ENCODE measurements around the gene GABRA5.

Gene GABRA5

GRCh38 chr15:26974120-26974780 lies 107.4 kb downstream of the GABRA5 start:
- Histone ChIP-seq H3K4me3 (ENCODE audit: insufficient read depth in 1 of 2, low read depth in 1 of 2, low read length in 2 of 2) (no peak overlapping the region), H3K27me3 (ENCODE audit: control insufficient read depth in 1 of 2, insufficient read depth in 1 of 2, low read length in 2 of 2) (peaks cover 25 to 27% of the 10 kb centered on the region in 2 experiments), H2BK15ac (ENCODE audit: low read depth, poor library complexity, severe bottlenecking) (no peak overlapping the region), H4K91ac (ENCODE audit: low read length) (no peak overlapping the region), H2BK12ac (ENCODE audit: low read length in 2 of 2) (no peak overlapping the region), H4K8ac (ENCODE audit: low read length) (no peak overlapping the region), H3K14ac (ENCODE audit: low read length in 2 of 2) (no peak overlapping the region), H3K79me1 (replicated peaks; ENCODE audit: low read length, poor library complexity, severe bottlenecking) (no peaks in the 10 kb centered on the region), H2BK120ac (ENCODE audit: low read depth, low read length) (no peak overlapping the region), H3K36me3 (ENCODE audit: control insufficient read depth in 1 of 2, insufficient read depth in 2 of 2, low read depth in 1 of 2, low read length in 2 of 2) (no peaks in the 10 kb centered on the region), H3K9ac (ENCODE audit: low read length) (no peak overlapping the region), H3K23ac (ENCODE audit: low read length in 2 of 2) (no peak overlapping the region), H3K4ac (ENCODE audit: low read depth in 1 of 2, low read length in 2 of 2) (no peak overlapping the region), H2AFZ (ENCODE audit: low read depth, low read length) (no peak overlapping the region), H3K27ac (ENCODE audit: low read length, poor library complexity, severe bottlenecking) (no peak overlapping the region), H3K18ac (ENCODE audit: low read depth in 1 of 2, low read length in 2 of 2) (no peak overlapping the region), H2BK5ac (ENCODE audit: low read depth, low read length, poor library complexity, severe bottlenecking) (no peak overlapping the region), H3K9me3 (ENCODE audit: control insufficient read depth, low read length) (no peaks in the 10 kb centered on the region), H3K4me1 (ENCODE audit: control insufficient read depth, insufficient read depth, low read depth, low read length) (peaks cover 7% of the 10 kb centered on the region), H3K4me2 (ENCODE audit: low read length, poor library complexity, severe bottlenecking) (no peak overlapping the region), H2AK5ac (ENCODE audit: low read length, severe bottlenecking) (no peak overlapping the region)
- no peak for DNase-seq
- 50% methylated on average over 7 of the region's 9 CpGs for WGBS

DNA sequence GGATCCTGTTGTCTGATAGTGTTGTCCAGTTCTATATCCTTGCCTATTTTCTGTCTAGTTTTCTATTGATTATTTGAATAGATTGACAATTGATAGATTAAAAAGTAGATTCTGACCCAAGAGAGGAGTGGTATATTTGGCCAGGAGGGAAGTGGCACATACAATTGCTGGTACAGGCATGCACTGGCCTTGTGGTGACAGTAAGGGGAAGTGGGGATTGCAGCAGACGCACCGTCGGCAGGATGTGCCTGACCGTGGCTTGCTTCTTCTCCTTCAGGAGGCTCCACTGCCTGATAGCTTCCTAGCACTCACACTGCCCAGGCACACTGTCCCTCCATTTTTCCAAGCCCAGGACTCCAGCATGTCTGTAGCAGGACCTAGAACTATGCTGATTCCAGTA lies 114.6 kb downstream of the GABRA5 start:
- H4K8ac ChIP-seq (ENCODE audit: low read length), result no peak overlapping the region
- no peak overlapping the region for H3K18ac ChIP-seq (ENCODE audit: low read depth in 1 of 2, low read length in 2 of 2)
- H2AK5ac ChIP-seq (ENCODE audit: low read length, severe bottlenecking), result no peak overlapping the region
- H2BK5ac ChIP-seq (ENCODE audit: low read depth, low read length, poor library complexity, severe bottlenecking), result no peak overlapping the region
- H3K27me3 ChIP-seq (ENCODE audit: control insufficient read depth in 1 of 2, insufficient read depth in 1 of 2, low read length in 2 of 2), result no peaks in the 10 kb centered on the region
- no peak overlapping the region for H3K14ac ChIP-seq (ENCODE audit: low read length in 2 of 2)
- H3K4me2 ChIP-seq (ENCODE audit: low read length, poor library complexity, severe bottlenecking), result no peak overlapping the region
- H3K9ac ChIP-seq (ENCODE audit: low read length), result no peak overlapping the region
- no peak overlapping the region for H3K4ac ChIP-seq (ENCODE audit: low read depth in 1 of 2, low read length in 2 of 2)
- H2BK15ac ChIP-seq (ENCODE audit: low read depth, poor library complexity, severe bottlenecking), result no peak overlapping the region
- H3K27ac ChIP-seq (ENCODE audit: low read length, poor library complexity, severe bottlenecking), result no peak overlapping the region
- no peak overlapping the region for H2BK12ac ChIP-seq (ENCODE audit: low read length in 2 of 2)
- no peaks in the 10 kb centered on the region for H3K9me3 ChIP-seq (ENCODE audit: control insufficient read depth, low read length)
- H3K79me1 ChIP-seq (replicated peaks; ENCODE audit: low read length, poor library complexity, severe bottlenecking), result no peaks in the 10 kb centered on the region
- H3K36me3 ChIP-seq (ENCODE audit: control insufficient read depth in 1 of 2, insufficient read depth in 2 of 2, low read depth in 1 of 2, low read length in 2 of 2), result no peaks in the 10 kb centered on the region
- no peaks in the 10 kb centered on the region for H3K4me1 ChIP-seq (ENCODE audit: control insufficient read depth, insufficient read depth, low read depth, low read length)
- no peak overlapping the region for H3K23ac ChIP-seq (ENCODE audit: low read length in 2 of 2)
- H2BK120ac ChIP-seq (ENCODE audit: low read depth, low read length), result no peak overlapping the region
- H2AFZ ChIP-seq (ENCODE audit: low read depth, low read length), result no peak overlapping the region
- 91% methylated on average over 4 of the region's 4 CpGs for WGBS
- H4K91ac ChIP-seq (ENCODE audit: low read length), result no peak overlapping the region
- DNase-seq, result no peak
- no peak overlapping the region for H3K4me3 ChIP-seq (ENCODE audit: insufficient read depth in 1 of 2, low read depth in 1 of 2, low read length in 2 of 2)

GRCh38 chr15:26983822-26984221 lies 117.0 kb downstream of the GABRA5 start:
- Histone ChIP-seq H3K4ac (ENCODE audit: low read depth in 1 of 2, low read length in 2 of 2) (no peak overlapping the region), H2BK15ac (ENCODE audit: low read depth, poor library complexity, severe bottlenecking) (no peak overlapping the region), H3K4me2 (ENCODE audit: low read length, poor library complexity, severe bottlenecking) (no peak overlapping the region), H3K4me3 (ENCODE audit: insufficient read depth in 1 of 2, low read depth in 1 of 2, low read length in 2 of 2) (no peak overlapping the region), H3K36me3 (ENCODE audit: control insufficient read depth in 1 of 2, insufficient read depth in 2 of 2, low read depth in 1 of 2, low read length in 2 of 2) (no peaks in the 10 kb centered on the region), H2BK12ac (ENCODE audit: low read length in 2 of 2) (no peak overlapping the region), H4K8ac (ENCODE audit: low read length) (no peak overlapping the region), H3K9me3 (ENCODE audit: control insufficient read depth, low read length) (peaks cover 7% of the 10 kb centered on the region), H3K9ac (ENCODE audit: low read length) (no peak overlapping the region), H4K91ac (ENCODE audit: low read length) (no peak overlapping the region), H2AK5ac (ENCODE audit: low read length, severe bottlenecking) (no peak overlapping the region), H3K18ac (ENCODE audit: low read depth in 1 of 2, low read length in 2 of 2) (no peak overlapping the region), H3K14ac (ENCODE audit: low read length in 2 of 2) (no peak overlapping the region), H2AFZ (ENCODE audit: low read depth, low read length) (no peak overlapping the region), H3K27ac (ENCODE audit: low read length, poor library complexity, severe bottlenecking) (no peak overlapping the region), H2BK5ac (ENCODE audit: low read depth, low read length, poor library complexity, severe bottlenecking) (no peak overlapping the region), H3K27me3 (ENCODE audit: control insufficient read depth in 1 of 2, insufficient read depth in 1 of 2, low read length in 2 of 2) (no peaks in the 10 kb centered on the region), H3K23ac (ENCODE audit: low read length in 2 of 2) (no peak overlapping the region), H3K79me1 (replicated peaks; ENCODE audit: low read length, poor library complexity, severe bottlenecking) (no peaks in the 10 kb centered on the region), H2BK120ac (ENCODE audit: low read depth, low read length) (no peak overlapping the region), H3K4me1 (ENCODE audit: control insufficient read depth, insufficient read depth, low read depth, low read length) (no peaks in the 10 kb centered on the region)
- no peak for DNase-seq
- WGBS, result 73% methylated on average over 3 of the region's 8 CpGs

- no peak overlapping the region for H3K27ac ChIP-seq (ENCODE audit: low read length, poor library complexity, severe bottlenecking)
- H4K91ac ChIP-seq (ENCODE audit: low read length), result no peak overlapping the region
- peaks cover 8% of the 10 kb centered on the region for H3K9me3 ChIP-seq (ENCODE audit: control insufficient read depth, low read length)
- H3K79me1 ChIP-seq (replicated peaks; ENCODE audit: low read length, poor library complexity, severe bottlenecking), result no peaks in the 10 kb centered on the region
- WGBS, result 85% methylated on average over 4 of the region's 4 CpGs
- no peak overlapping the region for H2BK15ac ChIP-seq (ENCODE audit: low read depth, poor library complexity, severe bottlenecking)
- no peaks in the 10 kb centered on the region for H3K36me3 ChIP-seq (ENCODE audit: control insufficient read depth in 1 of 2, insufficient read depth in 2 of 2, low read depth in 1 of 2, low read length in 2 of 2)
- H4K8ac ChIP-seq (ENCODE audit: low read length), result no peak overlapping the region
- H2BK5ac ChIP-seq (ENCODE audit: low read depth, low read length, poor library complexity, severe bottlenecking), result no peak overlapping the region
- H2AFZ ChIP-seq (ENCODE audit: low read depth, low read length), result no peak overlapping the region
- H3K4me2 ChIP-seq (ENCODE audit: low read length, poor library complexity, severe bottlenecking), result no peak overlapping the region
- no peaks in the 10 kb centered on the region for H3K4me1 ChIP-seq (ENCODE audit: control insufficient read depth, insufficient read depth, low read depth, low read length)
- no peak overlapping the region for H3K14ac ChIP-seq (ENCODE audit: low read length in 2 of 2)
- H3K27me3 ChIP-seq (ENCODE audit: control insufficient read depth in 1 of 2, insufficient read depth in 1 of 2, low read length in 2 of 2), result no peaks in the 10 kb centered on the region
- H3K4ac ChIP-seq (ENCODE audit: low read depth in 1 of 2, low read length in 2 of 2), result no peak overlapping the region
- H3K9ac ChIP-seq (ENCODE audit: low read length), result no peak overlapping the region
- H2AK5ac ChIP-seq (ENCODE audit: low read length, severe bottlenecking), result no peak overlapping the region
- H3K23ac ChIP-seq (ENCODE audit: low read length in 2 of 2), result no peak overlapping the region
- no peak overlapping the region for H2BK120ac ChIP-seq (ENCODE audit: low read depth, low read length)
- H3K18ac ChIP-seq (ENCODE audit: low read depth in 1 of 2, low read length in 2 of 2), result no peak overlapping the region
- no peak overlapping the region for H3K4me3 ChIP-seq (ENCODE audit: insufficient read depth in 1 of 2, low read depth in 1 of 2, low read length in 2 of 2)
- no peak overlapping the region for H2BK12ac ChIP-seq (ENCODE audit: low read length in 2 of 2)
- no peak for DNase-seq
These were observed 118.2 kb downstream of the GABRA5 start for GRCh38 chr15:26985050-26985449.
